Naive thymus-derived CD4-positive, alpha-beta T cell (primary cell): Measurements from ENCODE around the gene BCAS3. TPM values are rescaled to one million over a fixed set of nuclear protein-coding genes. Genes with fewer than 3 reads are reported as not detected.

Source experiments
- ATAC-seq: fragments of 150-1000 bp; cut with Tn5 transposase; 2 replicates; pipeline ENCODE4 v1.10.0; 2021; ENCODE audit warnings: mild to moderate bottlenecking, moderate library complexity
- CTCF ChIA-PET: fragments of 350-600 bp; sonication (Branson Sonifier 250); formaldehyde crosslinking; loops from one replicate; lab custom pipeline; 2021; ENCODE audit warnings: antibody characterized with exemption; lab: Charles Lee
- POLR2A ChIA-PET: fragments of 350-600 bp; sonication (Branson Sonifier 250); formaldehyde crosslinking; loops from one replicate; lab custom pipeline; 2021; ENCODE audit warnings: antibody characterized with exemption, inconsistent platforms; lab: Charles Lee
- DNase-seq, 9 donors: peaks; one replicate each; pipeline versions ENCODE4 v3.0.0 to v3.0.0-alpha.2; 2020 to 2022; ENCODE audit warnings: mixed read lengths in 1 of 9
- H3K27ac ChIP-seq: one replicate; pipeline ENCODE4 v1.7.0; 2013; ENCODE audit warnings: mild to moderate bottlenecking, low read depth, low read length, moderate library complexity
- H3K27me3 ChIP-seq, 2 donors: one replicate each; pipeline ENCODE4 v1.7.0; 2013; ENCODE audit warnings: low read length in 2 of 2, mild to moderate bottlenecking in 2 of 2, moderate library complexity in 2 of 2; ENCODE audit not compliant: control insufficient read depth in 2 of 2, insufficient read depth in 2 of 2
- H3K36me3 ChIP-seq, 3 experiments: 1 replicate in 2 of 3; 2 replicates in 1 of 3; pipeline ENCODE4 v1.7.0; 2013; ENCODE audit warnings: low read length in 3 of 3, mild to moderate bottlenecking in 3 of 3, moderate library complexity in 1 of 3; ENCODE audit not compliant: insufficient read depth in 3 of 3, control insufficient read depth in 2 of 3
- H3K4me1 ChIP-seq, 2 donors: one replicate each; pipeline ENCODE4 v1.7.0; 2013; ENCODE audit warnings: low read length in 2 of 2, mild to moderate bottlenecking in 2 of 2, moderate library complexity in 1 of 2; ENCODE audit not compliant: control insufficient read depth in 2 of 2, insufficient read depth in 2 of 2
- H3K4me3 ChIP-seq: 2 replicates; pipeline ENCODE4 v1.7.0; 2013; ENCODE audit warnings: mild to moderate bottlenecking, low read length
- H3K9me3 ChIP-seq, 3 experiments: 1 replicate in 2 of 3; 2 replicates in 1 of 3; pipeline ENCODE4 v1.7.0; 2013; ENCODE audit warnings: low read length in 3 of 3; ENCODE audit not compliant: control insufficient read depth in 2 of 3
- H3K27ac Mint-ChIP-seq, 9 donors: one replicate each; pipeline ENCODE4 v1.8.0; 2020 to 2022; ENCODE audit warnings: mixed read lengths in 9 of 9, mild to moderate bottlenecking in 8 of 9, moderate library complexity in 5 of 9, inconsistent platforms in 2 of 9
- H3K27me3 Mint-ChIP-seq, 5 donors: one replicate each; pipeline ENCODE4 v1.8.0; 2021 to 2022; ENCODE audit warnings: mixed read lengths in 5 of 5, mild to moderate bottlenecking in 1 of 5
- H3K36me3 Mint-ChIP-seq, 5 donors: one replicate each; pipeline ENCODE4 v1.8.0; 2020 to 2022; ENCODE audit warnings: mixed read lengths in 5 of 5, mild to moderate bottlenecking in 3 of 5, inconsistent platforms in 1 of 5
- H3K4me1 Mint-ChIP-seq, 7 donors: one replicate each; pipeline ENCODE4 v1.8.0; 2020 to 2022; ENCODE audit warnings: mixed read lengths in 7 of 7, mild to moderate bottlenecking in 3 of 7, inconsistent platforms in 1 of 7
- H3K4me3 Mint-ChIP-seq, 10 donors: one replicate each; pipeline ENCODE4 v1.8.0; 2020 to 2022; ENCODE audit warnings: mild to moderate bottlenecking in 10 of 10, mixed read lengths in 10 of 10, moderate library complexity in 6 of 10, inconsistent platforms in 2 of 10
- H3K9me3 Mint-ChIP-seq, 11 donors: one replicate each; pipeline ENCODE4 v1.8.0; 2020 to 2022; ENCODE audit warnings: mixed read lengths in 11 of 11, mild to moderate bottlenecking in 4 of 11, inconsistent platforms in 1 of 11, moderate library complexity in 1 of 11
- intact Hi-C, 2 donors: fragments of 100-400 bp; cut with micrococcal nuclease; formaldehyde crosslinking; loops; one replicate each; pipeline ENCODE4 v1.15.1; 2023
- polyA plus RNA-seq, 2 donors: library from polyadenylated mRNA; unstranded; fragments of 300-500 nt; fragmentation: Illumina TruSeq; gene quantifications; one replicate each; pipeline ENCODE4 v1.2.3, GENCODE V29; 2021
- total RNA-seq, 6 experiments: library from RNA in 5 of 6; stranded (reverse) in 5 of 6; gene quantifications; 1 replicate in 5 of 6; 2 replicates in 1 of 6; pipeline ENCODE4 v1.2.3 and lab custom pipeline; 2021 to 2026

Gene BCAS3
- total and polyA plus RNA-seq, 7 experiments from 2014 or later, result 18.4 to 57.8 (median 37.5) TPM

DNA sequence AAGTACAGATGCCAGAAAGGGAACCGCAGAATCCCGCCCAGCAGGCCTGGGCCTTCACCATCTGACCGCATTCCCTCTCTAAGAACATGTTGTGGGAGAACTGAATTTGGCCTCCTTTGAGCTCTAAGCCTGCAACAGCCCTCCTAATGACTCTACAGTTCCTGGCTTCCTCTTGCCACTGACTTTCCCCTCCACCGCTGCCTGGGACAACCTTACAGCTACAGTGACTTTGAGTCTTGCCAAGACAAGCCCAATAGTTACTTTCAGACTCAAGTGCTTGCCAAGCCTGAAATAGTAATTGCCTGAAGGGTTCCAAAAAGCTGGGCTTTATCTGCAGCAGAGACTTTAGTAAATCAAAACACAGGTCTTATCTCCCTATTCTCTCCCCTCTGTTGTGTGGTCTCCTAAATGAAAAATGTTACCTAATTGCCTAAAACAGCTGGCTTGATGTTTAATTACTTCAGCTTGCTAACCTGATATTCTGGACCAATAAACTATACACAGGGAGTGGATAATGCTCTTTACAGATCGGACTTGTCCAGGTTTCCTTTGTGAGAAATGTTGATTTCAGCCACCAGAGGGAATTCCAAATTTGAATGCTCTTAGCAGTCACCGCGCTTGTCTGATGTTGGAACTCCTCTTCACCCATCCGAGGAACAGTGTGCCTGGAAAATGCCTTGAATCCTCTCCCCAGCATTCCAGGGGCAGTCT, 636.9 kb downstream of the BCAS3 start:
- Mint-ChIP-seq H3K9me3 (no peaks in the 10 kb centered on the region), H3K27ac (no peak overlapping the region), H3K27me3 (no peaks in the 10 kb centered on the region), H3K4me1 (no peaks in the 10 kb centered on the region), H3K36me3 (peaks cover 0 to 7% (median 0%) of the 10 kb centered on the region in 5 donors), H3K4me3 (no peak overlapping the region)
- H3K4me3 ChIP-seq, result no peak overlapping the region
- CTCF ChIA-PET, result no interaction called here
- H3K27ac ChIP-seq, result no peak overlapping the region
- no peaks in the 10 kb centered on the region for H3K4me1 ChIP-seq
- no peaks in the 10 kb centered on the region for H3K9me3 ChIP-seq
- POLR2A ChIA-PET, result no interaction called here
- no peaks in the 10 kb centered on the region for H3K36me3 ChIP-seq
- DNase-seq (no peak), ATAC-seq (no peak)
- H3K27me3 ChIP-seq, result no peaks in the 10 kb centered on the region
- intact Hi-C loops, result no loop called here

DNA sequence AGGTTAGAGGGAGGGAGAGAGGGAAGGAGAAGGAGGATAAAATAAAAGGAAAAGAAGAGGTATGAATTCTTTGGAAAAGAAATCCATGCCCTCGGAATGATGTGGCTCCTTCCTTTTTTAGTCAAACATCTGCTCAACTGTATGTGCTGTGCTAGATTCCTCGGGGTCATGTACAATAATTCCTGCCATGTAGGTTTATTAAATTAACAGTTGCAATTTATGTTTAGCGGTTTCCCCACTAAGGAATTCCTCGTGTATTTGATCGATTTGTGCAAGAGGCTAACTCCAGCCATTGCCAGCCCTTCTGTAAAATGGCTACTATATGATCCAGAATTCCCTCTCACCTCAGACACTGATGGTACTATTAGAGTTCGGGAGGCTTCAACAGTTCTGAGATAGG, 639.0 kb downstream of the BCAS3 start:
- CTCF ChIA-PET, result no interaction called here

DNA sequence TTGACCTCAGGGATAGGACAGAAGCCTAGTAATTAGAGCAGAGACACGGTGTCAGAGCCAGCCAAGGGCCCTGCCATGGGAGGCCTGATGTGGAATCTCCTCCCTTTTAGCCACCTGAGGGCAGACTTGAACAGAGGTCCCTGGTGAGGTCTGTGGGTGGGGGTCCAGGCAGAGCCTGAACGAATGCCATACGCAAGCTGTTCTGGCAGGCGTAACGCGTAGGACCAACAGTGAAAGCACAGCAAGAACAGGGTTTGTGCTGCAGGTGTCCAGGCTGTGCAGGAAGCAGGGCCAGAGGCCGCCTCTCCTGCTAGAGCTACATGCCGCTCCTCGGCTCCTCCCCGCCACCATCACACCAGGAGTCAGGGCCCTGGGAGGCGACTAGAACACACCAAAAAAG, 640.1 kb downstream of the BCAS3 start:
- Histone ChIP-seq H3K4me1 (no peaks in the 10 kb centered on the region), H3K27me3 (no peaks in the 10 kb centered on the region), H3K36me3 (no peaks in the 10 kb centered on the region), H3K4me3 (no peak overlapping the region), H3K27ac (no peak overlapping the region), H3K9me3 (no peaks in the 10 kb centered on the region)
- DNase-seq (no peak), ATAC-seq (no peak)
- Mint-ChIP-seq H3K4me1 (no peaks in the 10 kb centered on the region), H3K9me3 (peaks cover 0 to 2% (median 0%) of the 10 kb centered on the region in 11 donors), H3K27ac (no peak overlapping the region), H3K4me3 (no peak overlapping the region), H3K27me3 (peaks cover 0 to 5% (median 0%) of the 10 kb centered on the region in 5 donors), H3K36me3 (peaks cover 0 to 10% (median 0%) of the 10 kb centered on the region in 5 donors)
- CTCF ChIA-PET, result no interaction called here
- POLR2A ChIA-PET, result no interaction called here
- intact Hi-C loops, result no loop called here

More for the DNA sequence above, 639.0 kb downstream of the BCAS3 start:
- H3K27me3 Mint-ChIP-seq, result peaks cover 0 to 2% (median 0%) of the 10 kb centered on the region in 5 donors
- DNase-seq (no peak), ATAC-seq (no peak)
- no peaks in the 10 kb centered on the region for H3K9me3 ChIP-seq
- H3K27ac Mint-ChIP-seq, result no peak overlapping the region
- no peaks in the 10 kb centered on the region for H3K9me3 Mint-ChIP-seq
- H3K27ac ChIP-seq, result no peak overlapping the region
- no peaks in the 10 kb centered on the region for H3K4me1 Mint-ChIP-seq
- H3K36me3 ChIP-seq, result no peaks in the 10 kb centered on the region
- no peaks in the 10 kb centered on the region for H3K4me1 ChIP-seq
- POLR2A ChIA-PET, result no interaction called here
- H3K27me3 ChIP-seq, result no peaks in the 10 kb centered on the region
- intact Hi-C loops, result no loop called here
- H3K4me3 ChIP-seq, result no peak overlapping the region
- H3K4me3 Mint-ChIP-seq, result no peak overlapping the region
- H3K36me3 Mint-ChIP-seq, result peaks cover 0 to 10% (median 0%) of the 10 kb centered on the region in 5 donors

DNA sequence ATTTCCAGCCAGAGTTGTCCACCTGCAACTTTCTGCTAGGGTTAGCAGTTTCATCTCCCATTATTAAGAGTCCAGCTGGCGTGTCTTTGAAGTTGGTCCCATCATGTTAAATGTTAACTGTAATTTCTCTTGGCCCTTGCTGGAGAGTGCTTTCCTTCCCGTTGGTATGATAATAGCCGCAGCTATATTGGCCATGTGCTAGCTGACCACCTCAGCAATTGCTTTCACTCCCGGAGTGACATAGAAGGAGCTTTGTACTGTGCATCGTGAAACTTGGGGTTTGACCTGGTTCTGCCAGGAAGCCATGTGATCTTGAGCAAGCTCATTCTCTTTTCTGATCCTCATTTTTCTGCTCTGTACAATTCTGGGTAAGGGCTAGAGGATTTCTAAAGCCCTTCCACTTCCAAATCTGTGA, 641.0 kb downstream of the BCAS3 start:
- H3K27me3 Mint-ChIP-seq, result peaks cover 0 to 5% (median 0%) of the 10 kb centered on the region in 5 donors
- peaks cover 0 to 7% (median 0%) of the 10 kb centered on the region in 5 donors for H3K36me3 Mint-ChIP-seq
- DNase-seq (no peak), ATAC-seq (no peak)
- H3K9me3 ChIP-seq, result no peaks in the 10 kb centered on the region
- H3K27me3 ChIP-seq, result no peaks in the 10 kb centered on the region
- H3K9me3 Mint-ChIP-seq, result peaks cover 0 to 2% (median 0%) of the 10 kb centered on the region in 11 donors
- H3K27ac ChIP-seq, result no peak overlapping the region
- ChIA-PET CTCF (no interaction called here), POLR2A (interaction anchor here (0.7 kb wide), 1 partner anchor 18 kb away, joined by 3 read pairs; no protein-coding TSS in a partner anchor)
- no peaks in the 10 kb centered on the region for H3K36me3 ChIP-seq
- H3K4me1 Mint-ChIP-seq, result no peaks in the 10 kb centered on the region
- H3K4me3 Mint-ChIP-seq, result no peak overlapping the region
- intact Hi-C loops, result no loop called here
- no peaks in the 10 kb centered on the region for H3K4me1 ChIP-seq
- no peak overlapping the region for H3K4me3 ChIP-seq
- H3K27ac Mint-ChIP-seq, result no peak overlapping the region

DNA sequence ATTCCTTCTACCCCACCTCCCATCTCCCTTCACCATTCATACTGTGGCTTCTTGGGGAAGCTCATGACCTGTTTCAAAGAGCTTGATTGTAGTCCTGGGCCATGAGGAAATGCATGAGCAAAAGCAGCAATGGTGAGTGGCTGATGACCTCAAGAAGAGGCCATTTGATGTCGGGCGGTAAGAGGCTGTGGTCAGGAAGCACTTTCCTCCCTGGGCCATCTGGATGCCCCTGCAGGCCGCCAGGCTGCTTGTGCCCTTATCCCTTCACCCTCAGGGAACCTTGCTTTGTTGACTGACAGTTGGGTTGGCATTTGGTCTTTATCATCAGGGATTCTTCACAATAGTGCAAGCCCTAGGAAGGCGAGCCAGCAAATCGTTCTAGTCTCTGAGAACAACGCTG, 643.7 kb downstream of the BCAS3 start:
- ChIA-PET CTCF (no interaction called here), POLR2A (no interaction called here)
- no peaks in the 10 kb centered on the region for H3K27me3 ChIP-seq
- H3K27me3 Mint-ChIP-seq, result peaks cover 0 to 7% (median 0%) of the 10 kb centered on the region in 5 donors
- no peak overlapping the region for H3K27ac ChIP-seq
- no peaks in the 10 kb centered on the region for H3K36me3 ChIP-seq
- no peak for DNase-seq
- ATAC-seq, result no peak
- H3K4me1 Mint-ChIP-seq, result no peaks in the 10 kb centered on the region
- no peaks in the 10 kb centered on the region for H3K4me1 ChIP-seq
- H3K4me3 ChIP-seq, result no peak overlapping the region
- H3K36me3 Mint-ChIP-seq, result peaks cover 0 to 7% (median 0%) of the 10 kb centered on the region in 5 donors
- no peaks in the 10 kb centered on the region for H3K9me3 ChIP-seq
- no peak overlapping the region for H3K4me3 Mint-ChIP-seq
- intact Hi-C loops, result no loop called here
- H3K9me3 Mint-ChIP-seq, result peaks cover 0 to 2% (median 0%) of the 10 kb centered on the region in 11 donors
- no peak overlapping the region for H3K27ac Mint-ChIP-seq

DNA sequence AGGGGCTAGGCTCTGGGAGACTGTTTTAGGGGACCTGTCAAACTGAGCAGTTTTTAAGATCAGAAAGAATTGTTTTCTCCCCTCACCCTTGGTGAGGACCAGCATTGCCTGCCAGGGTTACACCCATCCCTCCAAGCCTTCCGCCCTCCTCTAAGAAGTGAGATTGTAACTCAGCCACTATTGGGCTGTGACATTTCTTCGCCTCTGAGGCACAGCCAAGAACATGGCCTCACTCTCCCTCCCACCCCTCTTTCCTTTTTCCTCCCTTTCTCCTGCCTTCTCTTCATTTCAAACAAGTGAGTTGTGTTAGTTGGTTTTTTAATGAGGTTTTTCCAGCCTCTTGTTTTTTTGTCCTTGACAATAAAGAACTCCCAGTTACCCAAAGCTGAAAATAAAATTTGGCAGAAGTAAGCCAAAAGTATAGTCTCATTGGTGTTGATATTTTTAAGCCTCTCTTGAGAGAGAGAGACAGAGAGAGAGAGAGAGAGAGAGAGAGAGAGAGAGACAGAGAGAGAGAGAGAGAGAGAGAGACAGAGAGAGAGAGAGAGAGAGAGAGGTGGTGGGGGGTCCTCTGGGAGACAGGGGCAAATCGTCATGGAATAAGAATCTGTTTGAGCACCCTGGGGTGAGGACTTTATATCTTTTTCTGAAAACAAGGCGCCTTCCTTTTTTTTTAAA, 644.8 kb downstream of the BCAS3 start:
- H3K36me3 Mint-ChIP-seq, result peaks cover 0 to 7% (median 0%) of the 10 kb centered on the region in 5 donors
- DNase-seq, result no peak
- no peaks in the 10 kb centered on the region for H3K4me1 ChIP-seq
- POLR2A ChIA-PET, result no interaction called here
- intact Hi-C loops, result no loop called here
- no peak overlapping the region for H3K4me3 Mint-ChIP-seq
- no peaks in the 10 kb centered on the region for H3K27me3 ChIP-seq
- CTCF ChIA-PET, result interaction anchor here (0.7 kb wide), 1 partner anchor 83 kb away, joined by 4 read pairs; no protein-coding TSS in a partner anchor
- no peak overlapping the region for H3K4me3 ChIP-seq
- no peak for ATAC-seq
- H3K27me3 Mint-ChIP-seq, result peaks cover 0 to 7% (median 0%) of the 10 kb centered on the region in 5 donors
- peaks cover 0 to 2% (median 0%) of the 10 kb centered on the region in 11 donors for H3K9me3 Mint-ChIP-seq
- no peaks in the 10 kb centered on the region for H3K36me3 ChIP-seq
- H3K27ac Mint-ChIP-seq, result no peak overlapping the region
- H3K27ac ChIP-seq, result no peak overlapping the region
- no peaks in the 10 kb centered on the region for H3K4me1 Mint-ChIP-seq
- no peaks in the 10 kb centered on the region for H3K9me3 ChIP-seq
